GM12801 (cell line): ENCODE measurements around the gene PROSER2.

Experiments used
- TF ChIP-seq, protein P1 (sequence below): IDR thresholded peaks from one replicate; pipeline ENCODE4 v1.5.1; 2011; ENCODE audit warnings: control low read depth; ENCODE audit not compliant: insufficient read length; ENCODE audit errors: extremely low read depth

The PROSER2 gene

DNA sequence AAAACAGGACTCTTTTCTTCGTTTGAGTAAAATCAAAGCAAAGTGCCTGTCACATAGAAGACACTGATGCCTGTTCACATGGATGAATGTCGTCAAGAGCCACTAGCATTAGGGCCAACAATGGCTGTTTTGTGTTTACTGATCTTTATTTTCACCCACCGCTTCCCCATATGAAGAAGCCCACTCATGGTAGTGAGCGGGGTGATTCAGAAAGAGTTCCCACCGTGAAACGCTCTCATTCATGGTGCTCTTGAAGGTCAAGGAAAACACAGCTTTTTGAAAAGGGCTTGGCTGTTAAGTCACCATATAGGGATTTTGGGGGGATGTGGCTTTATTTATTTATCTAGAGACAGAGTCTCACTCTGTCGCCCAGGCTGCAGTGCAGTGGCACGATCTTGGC lies 12.5 kb downstream of the PROSER2 start:
- TF ChIP-seq, protein P1, sequence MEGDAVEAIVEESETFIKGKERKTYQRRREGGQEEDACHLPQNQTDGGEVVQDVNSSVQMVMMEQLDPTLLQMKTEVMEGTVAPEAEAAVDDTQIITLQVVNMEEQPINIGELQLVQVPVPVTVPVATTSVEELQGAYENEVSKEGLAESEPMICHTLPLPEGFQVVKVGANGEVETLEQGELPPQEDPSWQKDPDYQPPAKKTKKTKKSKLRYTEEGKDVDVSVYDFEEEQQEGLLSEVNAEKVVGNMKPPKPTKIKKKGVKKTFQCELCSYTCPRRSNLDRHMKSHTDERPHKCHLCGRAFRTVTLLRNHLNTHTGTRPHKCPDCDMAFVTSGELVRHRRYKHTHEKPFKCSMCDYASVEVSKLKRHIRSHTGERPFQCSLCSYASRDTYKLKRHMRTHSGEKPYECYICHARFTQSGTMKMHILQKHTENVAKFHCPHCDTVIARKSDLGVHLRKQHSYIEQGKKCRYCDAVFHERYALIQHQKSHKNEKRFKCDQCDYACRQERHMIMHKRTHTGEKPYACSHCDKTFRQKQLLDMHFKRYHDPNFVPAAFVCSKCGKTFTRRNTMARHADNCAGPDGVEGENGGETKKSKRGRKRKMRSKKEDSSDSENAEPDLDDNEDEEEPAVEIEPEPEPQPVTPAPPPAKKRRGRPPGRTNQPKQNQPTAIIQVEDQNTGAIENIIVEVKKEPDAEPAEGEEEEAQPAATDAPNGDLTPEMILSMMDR, result no peak

DNA sequence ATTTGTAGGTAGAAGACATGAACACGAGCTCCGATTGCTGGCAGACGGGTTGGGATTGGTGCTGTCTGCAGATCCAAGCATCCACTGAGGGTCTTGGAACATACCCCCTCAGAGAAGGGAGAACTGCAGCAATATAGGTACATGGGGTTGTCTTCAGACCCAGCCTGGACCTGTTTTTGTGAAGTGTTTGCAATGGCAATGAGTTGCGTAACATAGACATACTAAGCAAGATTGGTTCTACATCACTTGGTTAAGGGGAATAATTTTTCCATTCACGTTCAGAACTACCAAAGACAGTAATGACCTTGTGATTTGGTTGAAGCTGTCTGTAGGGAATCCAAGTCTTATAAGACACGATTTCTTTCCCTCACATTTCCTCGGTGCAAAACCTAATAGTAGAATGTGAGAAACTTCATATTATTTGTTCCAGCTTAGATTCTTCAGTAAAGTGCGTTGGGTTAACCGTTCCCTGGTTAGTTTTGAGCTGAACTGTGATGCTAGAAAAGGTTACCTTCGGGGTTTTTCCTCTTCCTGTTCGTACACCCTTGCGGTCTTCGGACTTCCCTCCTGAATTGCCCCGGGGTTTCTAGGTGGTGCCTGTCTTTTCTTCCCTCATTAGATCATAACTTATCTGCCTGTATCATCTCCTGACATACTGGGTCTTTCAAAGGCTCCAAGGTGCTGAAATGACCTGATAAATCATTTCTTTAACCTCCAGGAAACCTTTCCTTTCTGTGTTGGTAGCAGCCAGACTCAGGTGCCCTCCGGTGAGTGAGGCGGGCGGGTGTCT lies 14.4 kb downstream of the PROSER2 start:
- TF ChIP-seq, protein P1, result no peak

DNA sequence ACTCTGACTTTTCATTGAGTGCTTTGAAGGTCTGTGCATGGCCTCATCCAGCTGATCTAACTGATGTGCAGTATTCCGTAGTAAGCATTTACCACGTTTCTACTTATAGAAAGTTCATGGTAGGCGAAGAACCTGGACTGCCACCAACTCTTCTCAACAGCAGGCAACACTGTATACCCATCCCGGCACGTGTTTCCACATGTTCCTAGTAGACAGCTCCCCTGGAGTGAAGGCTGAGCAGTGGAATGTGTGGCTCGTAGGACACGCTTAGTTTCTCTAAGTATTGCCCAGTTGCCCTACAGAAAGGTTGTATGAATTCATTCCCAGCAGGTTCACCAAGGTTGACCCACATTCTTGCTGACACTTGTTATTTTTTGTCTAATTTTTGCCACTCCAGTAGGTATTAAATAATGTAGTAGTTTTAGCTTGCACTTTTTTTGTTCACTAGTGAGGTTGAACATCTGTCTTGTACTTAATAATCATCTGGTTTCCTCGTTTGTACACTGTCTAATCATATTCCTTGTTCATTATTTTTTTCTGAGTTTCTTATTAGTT lies 15.2 kb downstream of the PROSER2 start:
- TF ChIP-seq, protein P1, result no peak

DNA sequence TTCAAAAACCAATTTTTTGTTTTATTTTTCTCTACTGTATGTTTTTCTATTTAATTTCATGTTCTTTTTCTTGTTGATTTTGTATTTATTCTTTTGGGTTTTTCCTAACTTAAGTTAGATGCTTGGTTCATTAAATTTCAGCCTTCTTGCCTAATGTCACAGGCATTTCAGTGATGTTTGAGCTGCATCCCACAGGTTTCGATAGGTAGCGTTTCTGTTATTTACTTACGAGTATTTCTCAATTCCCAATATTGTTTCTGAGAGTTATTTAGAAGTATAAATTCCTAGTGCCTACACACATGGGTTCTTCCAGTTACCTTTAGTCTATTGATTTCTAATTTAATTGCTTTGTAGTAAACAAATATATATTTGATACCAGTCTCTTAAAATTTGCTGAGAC lies 18.2 kb downstream of the PROSER2 start:
- TF ChIP-seq, protein P1, result no peak

DNA sequence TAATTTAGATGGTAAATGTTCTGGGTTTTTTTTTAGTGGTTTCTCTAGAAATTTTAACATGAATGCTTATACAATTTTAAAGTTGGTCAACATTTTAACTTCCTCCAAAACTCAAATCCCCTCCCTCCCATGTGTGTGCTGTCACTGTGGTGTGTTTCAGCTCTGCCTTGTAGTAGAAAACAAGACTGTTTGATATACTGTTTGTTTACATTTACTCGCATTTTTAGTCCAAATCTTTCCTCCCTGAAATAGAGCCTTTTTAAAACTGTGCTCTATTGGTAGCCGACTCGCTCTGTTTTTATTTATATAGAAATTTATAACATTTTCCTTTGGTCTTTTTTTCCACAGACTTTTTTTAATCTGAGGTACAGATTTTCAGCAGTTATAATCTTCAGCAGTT lies 19.3 kb downstream of the PROSER2 start:
- TF ChIP-seq, protein P1, result no peak

DNA sequence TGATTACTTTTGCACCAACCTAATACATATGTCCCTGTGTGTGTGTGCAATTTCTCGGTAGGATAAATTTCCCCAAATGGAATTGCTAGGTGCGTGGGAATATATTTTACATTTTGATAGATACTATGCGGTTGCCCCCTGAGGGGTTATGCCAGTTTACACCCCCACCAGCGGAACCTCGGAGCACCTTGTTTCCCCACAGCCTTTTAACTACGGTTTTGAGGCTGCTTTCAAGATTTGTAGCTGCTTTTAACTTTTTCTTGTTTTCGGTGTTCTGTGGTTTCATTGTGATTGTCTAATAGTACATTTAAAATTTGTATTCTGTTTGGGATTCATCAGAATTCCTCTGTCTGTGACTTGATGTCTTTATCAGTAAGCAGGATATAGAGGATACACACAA lies 22.0 kb downstream of the PROSER2 start:
- TF ChIP-seq, protein P1, result no peak

DNA sequence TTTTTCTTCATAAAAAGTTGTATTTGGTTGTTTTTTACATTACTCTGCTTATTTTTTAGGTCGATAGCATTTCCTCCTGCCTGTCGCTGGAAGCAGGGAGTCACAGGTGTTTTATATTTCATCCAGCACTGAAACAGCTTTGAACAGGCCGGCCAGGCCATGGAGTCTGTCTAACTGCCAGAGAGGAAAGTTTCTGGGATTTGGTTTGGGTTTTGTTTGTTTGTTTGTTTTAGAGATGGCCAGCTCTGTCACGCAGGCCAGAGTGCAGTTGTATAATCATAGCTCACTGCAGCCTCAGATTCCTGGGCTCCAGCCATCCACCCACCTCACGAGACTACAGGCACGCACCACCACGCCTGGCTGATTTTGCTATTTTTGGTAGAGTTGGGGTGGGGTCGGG lies 23.4 kb downstream of the PROSER2 start:
- TF ChIP-seq, protein P1, result no peak
